ENCODE measurements around the gene NOD1.

NOD1 gene

DNA sequence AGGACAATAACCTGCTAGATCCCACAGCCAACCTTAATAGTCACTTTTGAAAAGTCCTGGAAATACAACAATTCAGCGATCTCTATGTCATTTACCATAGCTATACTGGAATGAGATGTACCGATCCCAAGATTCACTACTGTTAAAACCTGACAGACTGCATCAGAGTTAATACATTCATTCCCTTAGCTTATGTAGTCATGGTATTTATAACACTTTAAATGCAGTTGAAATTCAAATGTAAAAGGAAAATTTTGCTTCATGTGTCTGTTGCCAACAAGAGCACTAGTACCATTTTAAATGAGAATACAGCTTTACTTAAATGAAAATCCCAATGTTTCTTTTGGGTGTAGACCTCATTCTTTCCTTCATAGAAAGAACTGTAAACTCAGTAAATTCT, 37.2 kb upstream of the NOD1 start:
- Histone ChIP-seq H3K9ac (no peak overlapping the region), H3K4me3 (ENCODE audit: low read depth, low read length) (no peak overlapping the region), H3K9me3 (ENCODE audit: control insufficient read depth, low read length) (no peaks in the 10 kb centered on the region), H3K4me2 (ENCODE audit: low read length) (no peak overlapping the region), H3K27me3 (ENCODE audit: control insufficient read depth, insufficient read depth, low read length) (no peaks in the 10 kb centered on the region), H2AFZ (no peak overlapping the region), H3K27ac (no peak overlapping the region), H3K4me1 (no peaks in the 10 kb centered on the region), H3K36me3 (ENCODE audit: control insufficient read depth, insufficient read depth, low read length) (no peaks in the 10 kb centered on the region), H3K79me2 (no peaks in the 10 kb centered on the region)
- TF ChIP-seq, protein P1, sequence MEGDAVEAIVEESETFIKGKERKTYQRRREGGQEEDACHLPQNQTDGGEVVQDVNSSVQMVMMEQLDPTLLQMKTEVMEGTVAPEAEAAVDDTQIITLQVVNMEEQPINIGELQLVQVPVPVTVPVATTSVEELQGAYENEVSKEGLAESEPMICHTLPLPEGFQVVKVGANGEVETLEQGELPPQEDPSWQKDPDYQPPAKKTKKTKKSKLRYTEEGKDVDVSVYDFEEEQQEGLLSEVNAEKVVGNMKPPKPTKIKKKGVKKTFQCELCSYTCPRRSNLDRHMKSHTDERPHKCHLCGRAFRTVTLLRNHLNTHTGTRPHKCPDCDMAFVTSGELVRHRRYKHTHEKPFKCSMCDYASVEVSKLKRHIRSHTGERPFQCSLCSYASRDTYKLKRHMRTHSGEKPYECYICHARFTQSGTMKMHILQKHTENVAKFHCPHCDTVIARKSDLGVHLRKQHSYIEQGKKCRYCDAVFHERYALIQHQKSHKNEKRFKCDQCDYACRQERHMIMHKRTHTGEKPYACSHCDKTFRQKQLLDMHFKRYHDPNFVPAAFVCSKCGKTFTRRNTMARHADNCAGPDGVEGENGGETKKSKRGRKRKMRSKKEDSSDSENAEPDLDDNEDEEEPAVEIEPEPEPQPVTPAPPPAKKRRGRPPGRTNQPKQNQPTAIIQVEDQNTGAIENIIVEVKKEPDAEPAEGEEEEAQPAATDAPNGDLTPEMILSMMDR (IDR thresholded peaks at IDR 0.05) = no peak

DNA sequence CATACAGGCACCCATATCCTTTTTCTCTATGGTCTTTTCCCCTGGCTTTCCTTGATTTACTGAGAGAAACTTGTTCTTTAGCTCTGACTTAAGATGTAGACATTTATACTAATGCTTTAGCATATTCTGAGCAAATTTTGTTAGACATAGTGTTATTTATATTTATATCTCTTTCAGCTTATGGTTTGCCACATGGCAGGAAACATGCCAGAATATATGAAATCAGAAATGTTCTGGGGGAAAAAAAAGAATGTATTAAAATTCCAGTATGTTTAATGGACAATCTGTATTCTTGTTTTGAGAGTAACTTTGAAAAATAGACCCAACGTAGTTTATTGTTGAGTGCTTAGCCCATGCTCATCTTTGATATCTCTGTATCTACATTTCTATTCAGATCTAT, 36.2 kb upstream of the NOD1 start:
- Histone ChIP-seq H2AFZ (no peak overlapping the region), H3K4me3 (ENCODE audit: low read depth, low read length) (no peak overlapping the region), H3K79me2 (no peaks in the 10 kb centered on the region), H3K9me3 (ENCODE audit: control insufficient read depth, low read length) (no peaks in the 10 kb centered on the region), H3K36me3 (ENCODE audit: control insufficient read depth, insufficient read depth, low read length) (no peaks in the 10 kb centered on the region), H3K27me3 (ENCODE audit: control insufficient read depth, insufficient read depth, low read length) (no peaks in the 10 kb centered on the region), H3K27ac (no peak overlapping the region), H3K9ac (no peak overlapping the region), H3K4me1 (peaks cover 3% of the 10 kb centered on the region), H3K4me2 (ENCODE audit: low read length) (no peak overlapping the region)
- TF ChIP-seq, protein P1 (IDR thresholded peaks at IDR 0.05) = no peak

DNA sequence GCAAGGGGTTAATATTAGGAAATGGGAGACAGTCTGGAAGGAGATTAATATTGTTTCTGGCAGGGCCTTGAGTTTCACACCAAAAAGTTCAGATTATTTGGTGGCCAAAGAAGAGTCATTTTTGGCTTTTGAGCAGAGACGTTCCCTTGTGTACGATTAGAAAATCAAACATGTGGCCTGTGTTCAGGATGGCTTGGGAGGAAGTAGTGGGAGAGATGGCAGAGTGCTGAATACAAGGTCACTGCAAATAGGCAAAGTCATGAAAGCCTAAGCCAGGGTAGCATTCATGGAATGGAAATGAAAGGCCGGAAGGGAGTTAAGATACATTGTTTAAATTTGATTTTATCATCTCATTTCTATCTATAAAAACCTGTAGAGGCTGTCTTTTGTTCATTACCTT, 35.6 kb upstream of the NOD1 start:
- TF ChIP-seq, protein P1 (IDR thresholded peaks at IDR 0.05) = no peak
- Histone ChIP-seq H3K4me1 (peaks cover 3% of the 10 kb centered on the region), H3K9ac (no peak overlapping the region), H3K4me3 (ENCODE audit: low read depth, low read length) (no peak overlapping the region), H3K36me3 (ENCODE audit: control insufficient read depth, insufficient read depth, low read length) (no peaks in the 10 kb centered on the region), H2AFZ (no peak overlapping the region), H3K79me2 (no peaks in the 10 kb centered on the region), H3K4me2 (ENCODE audit: low read length) (no peak overlapping the region), H3K27ac (no peak overlapping the region), H3K9me3 (ENCODE audit: control insufficient read depth, low read length) (no peaks in the 10 kb centered on the region), H3K27me3 (ENCODE audit: control insufficient read depth, insufficient read depth, low read length) (no peaks in the 10 kb centered on the region)

DNA sequence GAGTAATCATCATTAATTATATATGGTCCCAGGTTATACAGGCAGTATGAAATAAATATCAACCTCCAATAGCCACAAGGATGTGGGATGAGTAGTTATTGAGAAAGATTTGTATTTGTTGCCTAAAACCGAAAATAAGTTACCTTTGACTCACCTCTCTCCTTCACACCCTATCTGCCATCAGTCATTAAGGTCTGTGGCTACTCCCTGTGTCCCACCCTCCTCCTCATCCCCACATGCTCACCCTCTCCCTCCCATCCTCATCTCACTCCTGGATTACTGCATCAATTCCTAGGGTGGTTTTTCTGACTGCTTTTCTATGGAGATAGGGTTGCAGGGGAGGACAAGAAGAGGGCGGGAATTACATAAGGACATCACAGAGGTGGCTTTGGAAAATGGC, 35.2 kb upstream of the NOD1 start:
- H3K9me3 ChIP-seq (ENCODE audit: control insufficient read depth, low read length) = no peaks in the 10 kb centered on the region
- H3K27ac ChIP-seq = no peak overlapping the region
- H3K4me3 ChIP-seq (ENCODE audit: low read depth, low read length) = no peak overlapping the region
- no peak overlapping the region for H3K9ac ChIP-seq
- no peak overlapping the region for H3K4me2 ChIP-seq (ENCODE audit: low read length)
- no peaks in the 10 kb centered on the region for H3K36me3 ChIP-seq (ENCODE audit: control insufficient read depth, insufficient read depth, low read length)
- H2AFZ ChIP-seq = no peak overlapping the region
- TF ChIP-seq, protein P1 (IDR thresholded peaks at IDR 0.05) = no peak
- H3K79me2 ChIP-seq = no peaks in the 10 kb centered on the region
- peaks cover 3% of the 10 kb centered on the region for H3K4me1 ChIP-seq
- H3K27me3 ChIP-seq (ENCODE audit: control insufficient read depth, insufficient read depth, low read length) = no peaks in the 10 kb centered on the region

DNA sequence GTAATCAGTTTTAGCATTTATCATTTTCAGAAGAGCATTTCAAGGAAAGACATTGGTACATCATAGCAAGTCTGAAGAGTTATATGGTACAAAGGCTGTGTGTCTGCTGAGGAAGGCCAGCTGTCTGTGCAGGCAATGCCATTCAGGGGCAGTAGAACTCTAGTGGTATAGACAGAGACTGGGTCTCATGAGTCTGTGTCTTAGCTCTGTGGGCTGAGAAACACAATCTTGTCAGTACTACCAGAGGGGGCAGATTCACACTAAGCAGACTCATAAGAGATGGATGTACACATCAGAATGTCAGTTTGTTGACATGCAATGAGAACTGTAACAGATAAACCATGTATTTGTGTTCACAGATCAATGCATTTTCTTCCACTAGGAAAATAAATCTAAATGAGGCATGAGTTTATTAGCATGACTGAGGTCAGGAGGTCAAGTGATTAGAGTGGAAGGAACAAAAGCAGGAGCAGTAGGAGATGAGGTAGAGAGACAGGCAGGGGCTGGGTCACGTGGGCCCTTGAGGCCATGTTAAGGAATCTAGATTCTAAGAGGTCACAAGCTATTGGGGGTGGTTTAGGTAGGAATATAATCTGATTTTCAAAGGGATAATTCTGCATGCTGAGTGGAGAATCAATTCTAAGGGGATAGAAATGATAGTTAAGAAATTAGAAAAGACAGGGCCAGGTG, 33.5 kb upstream of the NOD1 start:
- Histone ChIP-seq H2AFZ (no peak overlapping the region), H3K4me3 (ENCODE audit: low read depth, low read length) (no peak overlapping the region), H3K4me2 (ENCODE audit: low read length) (no peak overlapping the region), H3K36me3 (ENCODE audit: control insufficient read depth, insufficient read depth, low read length) (no peaks in the 10 kb centered on the region), H3K9ac (no peak overlapping the region), H3K79me2 (no peaks in the 10 kb centered on the region), H3K27me3 (ENCODE audit: control insufficient read depth, insufficient read depth, low read length) (no peaks in the 10 kb centered on the region), H3K9me3 (ENCODE audit: control insufficient read depth, low read length) (no peaks in the 10 kb centered on the region), H3K4me1 (peaks cover 3% of the 10 kb centered on the region), H3K27ac (no peak overlapping the region)
- TF ChIP-seq, protein P1 (IDR thresholded peaks at IDR 0.05) = no peak

Data from parathyroid adenoma (tissue), 2 donors.